HG02588 (cell line): ENCODE data around the gene SLC6A1.

Source experiments
- ATAC-seq: cut with Tn5 transposase; IDR thresholded peaks from one replicate; pipeline ENCODE4 v1.9.1; 2021; ENCODE audit warnings: mild to moderate bottlenecking, moderate library complexity; ENCODE audit not compliant: unreplicated experiment

Gene SLC6A1

DNA sequence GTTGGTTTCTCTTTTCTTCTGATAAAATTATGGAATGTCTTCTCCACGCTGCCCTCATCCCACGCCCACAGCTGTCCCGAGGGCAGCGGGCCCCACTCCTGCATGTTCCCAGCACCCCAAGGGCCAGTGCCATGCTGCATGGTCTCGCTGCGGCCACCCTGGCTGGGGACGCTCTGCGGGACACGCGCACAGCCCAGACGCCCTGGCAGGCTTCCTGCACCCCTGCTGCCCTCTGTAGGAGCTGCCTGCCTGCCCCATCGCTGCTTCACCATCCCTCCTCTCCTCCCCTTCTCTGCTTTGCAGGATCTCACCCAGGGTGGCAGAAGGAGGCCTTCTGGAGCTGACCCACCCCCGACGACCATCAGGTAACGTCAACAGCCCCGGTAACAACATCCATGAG is 22.8 kb downstream of the SLC6A1 start:
- ATAC-seq = no peak

DNA sequence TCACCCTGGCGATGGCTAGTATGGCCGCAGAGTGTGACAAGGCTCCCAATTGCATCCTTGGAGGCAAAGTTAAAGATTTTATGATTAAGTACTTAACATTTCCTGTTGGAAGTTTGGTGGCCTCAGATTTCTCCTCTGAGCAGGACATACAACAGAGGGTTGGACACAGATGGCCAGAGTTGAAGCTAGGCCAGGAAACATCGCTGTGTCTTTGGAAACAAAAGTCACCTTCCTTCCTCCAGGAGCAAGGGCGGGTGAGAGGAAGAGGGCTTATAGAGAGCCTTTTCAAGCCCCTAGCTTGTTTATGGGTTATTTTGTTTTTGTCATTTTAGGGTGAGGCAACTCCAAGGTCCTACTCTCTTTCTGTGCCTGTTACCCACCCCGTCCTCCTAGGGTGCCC is 24.2 kb downstream of the SLC6A1 start:
- ATAC-seq = no peak

DNA sequence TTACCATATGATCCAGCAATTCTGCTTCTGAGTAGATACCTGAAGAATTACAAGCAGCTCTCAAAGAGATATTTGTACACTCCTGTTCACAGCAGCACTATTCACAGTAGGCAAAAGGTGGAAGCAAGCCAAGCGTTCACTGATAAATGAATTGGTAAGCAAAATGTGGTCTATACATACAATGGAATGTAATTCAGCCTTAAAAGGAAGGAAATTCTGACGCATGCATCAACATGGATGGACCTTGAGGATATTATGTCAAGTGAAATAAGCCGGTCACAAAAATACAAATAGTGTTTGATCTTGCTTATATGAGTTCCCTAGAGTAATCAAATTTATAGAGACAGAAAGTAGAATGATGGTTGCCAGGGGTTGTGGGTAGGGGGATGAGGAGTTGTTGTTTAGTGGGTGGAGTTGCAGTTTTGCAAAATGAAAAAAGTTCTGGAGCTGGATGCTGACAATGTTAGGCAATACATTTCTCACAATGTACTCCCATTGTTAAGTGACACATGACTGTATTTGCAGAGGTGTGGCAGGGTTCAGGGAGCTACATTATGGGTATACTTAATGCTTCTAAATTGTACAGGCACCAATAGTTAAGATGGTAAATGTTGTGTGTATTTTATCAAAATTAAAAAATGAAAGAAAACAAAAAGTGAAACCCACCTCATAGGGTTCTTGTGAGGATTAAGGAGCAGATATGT is 26.7 kb downstream of the SLC6A1 start:
- ATAC-seq = no peak

- no peak for ATAC-seq
Observed at GRCh38 chr3:11020764-11021163, 28.2 kb downstream of the SLC6A1 start.

- ATAC-seq = no peak
Observed at GRCh38 chr3:11021611-11022011, 29.1 kb downstream of the SLC6A1 start.

DNA sequence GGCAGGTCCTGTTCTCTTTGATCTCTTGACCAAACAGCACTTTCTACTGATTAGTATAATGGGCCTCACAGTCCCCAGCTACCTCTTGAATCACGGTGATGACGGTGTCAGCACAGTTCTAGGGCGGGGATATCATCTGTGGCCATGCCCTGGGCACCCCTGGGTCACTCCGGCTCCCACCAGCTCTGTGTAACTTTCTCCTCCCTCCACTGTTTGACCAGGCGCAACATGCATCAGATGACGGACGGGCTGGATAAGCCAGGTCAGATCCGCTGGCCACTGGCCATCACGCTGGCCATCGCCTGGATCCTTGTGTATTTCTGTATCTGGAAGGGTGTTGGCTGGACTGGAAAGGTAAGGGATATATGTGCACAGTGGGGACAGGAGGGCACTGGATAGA is 29.6 kb downstream of the SLC6A1 start:
- no peak for ATAC-seq

GRCh38 chr3:11024181-11024580 is 31.6 kb downstream of the SLC6A1 start:
- ATAC-seq = no peak

- ATAC-seq = no peak
Observed at GRCh38 chr3:11029948-11030347, 37.4 kb downstream of the SLC6A1 start.

GRCh38 chr3:11033871-11034270 is 41.3 kb downstream of the SLC6A1 start:
- ATAC-seq = no peak

DNA sequence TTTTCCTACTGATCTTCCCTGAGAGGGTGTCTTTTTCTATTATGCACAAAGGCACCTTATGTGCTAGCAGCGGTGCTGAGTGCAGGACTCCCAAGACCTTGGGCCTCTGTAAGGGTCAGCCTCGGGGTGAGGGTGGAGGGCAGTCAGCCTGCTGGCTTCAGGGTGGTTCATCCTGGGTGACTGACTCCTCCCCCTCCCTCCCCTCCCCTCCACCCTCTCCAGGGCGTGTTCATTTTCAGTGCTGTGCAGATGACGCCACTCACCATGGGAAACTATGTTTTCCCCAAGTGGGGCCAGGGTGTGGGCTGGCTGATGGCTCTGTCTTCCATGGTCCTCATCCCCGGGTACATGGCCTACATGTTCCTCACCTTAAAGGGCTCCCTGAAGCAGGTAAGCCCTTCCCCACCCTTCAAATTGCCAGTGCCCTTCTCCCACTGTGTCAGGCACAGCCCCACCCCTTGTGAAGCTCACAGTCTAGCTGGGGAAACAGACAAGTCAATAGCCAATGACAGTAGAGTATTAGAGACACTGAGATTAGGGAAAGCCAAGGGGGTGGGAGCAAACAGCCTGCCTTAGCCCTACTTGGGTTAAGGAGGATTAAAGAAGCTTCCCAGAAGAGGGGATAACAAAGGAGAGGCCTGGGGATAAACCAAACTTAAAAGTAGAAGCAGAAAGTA is 41.9 kb downstream of the SLC6A1 start:
- no peak for ATAC-seq

DNA sequence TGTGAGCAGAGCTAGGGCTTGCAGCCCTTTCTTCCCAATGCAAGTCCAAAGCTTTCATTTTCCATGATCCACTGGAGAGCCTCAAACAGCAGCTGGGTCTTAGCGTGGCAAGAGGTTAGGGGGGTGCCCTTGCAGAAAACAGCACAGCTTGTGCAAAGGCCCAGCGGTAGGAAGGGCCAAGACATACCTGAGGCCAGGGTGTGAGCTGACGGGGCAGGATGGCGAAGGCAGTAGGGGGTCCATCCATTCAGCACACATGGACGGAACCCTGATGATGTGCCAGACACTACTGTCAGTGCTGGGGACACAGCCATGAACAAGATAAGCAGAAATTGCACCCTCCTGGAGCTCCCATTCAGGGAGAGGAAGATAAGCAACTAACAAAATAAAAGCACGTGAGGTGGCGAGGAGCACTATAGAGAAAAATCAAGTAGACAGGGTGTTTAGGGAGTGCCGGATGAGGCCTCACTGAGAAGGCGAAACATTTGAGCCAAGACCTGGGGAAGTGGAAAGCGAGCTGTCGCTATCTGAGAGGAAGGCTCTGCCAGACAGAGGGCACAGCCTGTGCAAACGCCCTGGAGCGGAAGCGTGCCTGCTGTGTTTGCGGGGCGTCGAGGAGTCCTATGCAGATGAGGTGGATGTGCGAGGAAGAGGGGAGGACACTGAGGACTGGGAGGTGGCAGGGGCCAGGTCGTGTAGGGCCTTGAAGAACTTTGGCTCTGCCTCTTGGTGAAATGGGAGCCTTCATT is 43.4 kb downstream of the SLC6A1 start:
- no peak for ATAC-seq

DNA sequence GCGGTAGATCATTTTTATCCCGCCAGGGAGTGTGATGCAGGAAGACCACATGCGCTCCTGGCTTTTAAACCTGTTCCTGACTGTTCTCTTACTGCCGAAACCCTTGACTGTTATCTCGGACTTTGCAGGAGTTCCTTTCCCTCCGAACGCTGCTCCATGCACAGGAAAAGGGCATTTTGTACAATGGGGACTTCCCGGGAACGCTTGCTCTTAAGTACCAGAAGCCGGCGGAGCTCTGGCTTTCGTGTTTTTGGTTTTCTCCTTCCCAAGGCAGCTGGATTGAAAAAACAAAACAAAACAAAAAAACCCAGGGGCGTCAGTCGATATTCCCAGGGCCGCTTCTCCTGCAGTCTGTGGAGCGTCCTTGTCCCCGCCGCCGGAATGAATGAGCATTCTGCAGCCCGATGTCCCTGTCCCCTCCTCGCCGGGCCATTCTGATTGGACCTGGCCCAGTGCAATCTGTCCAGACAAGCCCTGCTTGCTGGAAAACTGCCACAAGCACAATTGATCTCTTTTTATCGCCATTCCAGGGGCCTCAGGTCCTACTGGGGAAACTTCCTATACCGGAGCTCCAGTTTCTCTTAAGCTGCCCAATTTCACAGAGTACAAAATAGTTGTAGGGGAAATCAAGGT is 44.8 kb downstream of the SLC6A1 start:
- no peak for ATAC-seq

GRCh38 chr3:11037976-11038375 is 45.4 kb downstream of the SLC6A1 start:
- no peak for ATAC-seq

DNA sequence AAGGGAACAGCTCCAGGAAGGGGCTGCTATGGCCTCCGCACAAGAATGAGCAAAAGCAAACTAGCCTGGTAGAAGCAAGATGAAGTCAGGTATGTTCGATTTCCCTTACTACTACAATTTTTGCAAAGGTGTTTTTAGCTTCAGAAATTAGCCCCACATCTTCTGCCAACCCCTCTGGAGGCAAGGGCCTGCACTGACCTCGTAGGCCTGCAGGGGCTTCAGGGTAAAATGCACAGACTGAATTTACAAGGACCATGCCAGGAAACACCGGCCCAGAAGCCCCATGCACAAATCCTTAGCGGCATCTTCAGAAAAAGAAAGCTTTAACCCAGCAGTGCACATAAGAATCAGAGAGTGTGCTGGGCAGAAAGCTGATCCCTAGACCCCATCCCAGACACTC is 53.0 kb downstream of the SLC6A1 start:
- no peak for ATAC-seq

- no peak for ATAC-seq
Observed at GRCh38 chr3:11047500-11047899, 55.0 kb downstream of the SLC6A1 start.

DNA sequence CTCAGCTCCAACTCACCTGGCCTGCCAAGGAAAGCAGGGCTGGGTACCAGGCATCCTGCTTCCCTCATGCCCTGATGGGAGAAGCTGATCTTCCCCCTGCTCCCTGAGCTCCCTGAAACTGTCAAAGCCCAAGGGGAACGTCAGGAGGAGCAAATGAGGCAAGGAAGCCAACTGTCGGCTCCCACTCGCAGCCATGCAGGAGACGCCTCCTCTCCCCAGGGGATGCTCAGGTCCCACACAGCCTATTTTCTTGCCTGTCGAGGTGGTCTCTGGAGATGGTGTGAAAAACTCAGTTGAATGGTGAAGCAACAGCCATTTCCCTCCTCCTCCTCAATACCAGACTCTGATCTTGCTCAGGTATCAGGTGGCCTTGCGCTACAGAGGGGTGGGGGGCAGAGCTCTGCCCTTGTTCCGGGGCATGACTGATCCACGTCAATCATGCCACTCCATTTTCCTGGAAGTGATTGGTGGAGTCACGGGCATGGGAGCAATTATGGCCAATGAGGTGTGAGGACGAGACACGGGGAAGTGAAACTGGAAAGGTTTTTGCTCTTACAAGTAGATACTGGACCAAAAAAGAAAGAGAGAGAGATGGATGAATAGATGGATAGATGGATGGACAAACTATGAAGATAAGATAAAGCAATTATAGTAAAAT is 58.2 kb downstream of the SLC6A1 start:
- no peak for ATAC-seq

DNA sequence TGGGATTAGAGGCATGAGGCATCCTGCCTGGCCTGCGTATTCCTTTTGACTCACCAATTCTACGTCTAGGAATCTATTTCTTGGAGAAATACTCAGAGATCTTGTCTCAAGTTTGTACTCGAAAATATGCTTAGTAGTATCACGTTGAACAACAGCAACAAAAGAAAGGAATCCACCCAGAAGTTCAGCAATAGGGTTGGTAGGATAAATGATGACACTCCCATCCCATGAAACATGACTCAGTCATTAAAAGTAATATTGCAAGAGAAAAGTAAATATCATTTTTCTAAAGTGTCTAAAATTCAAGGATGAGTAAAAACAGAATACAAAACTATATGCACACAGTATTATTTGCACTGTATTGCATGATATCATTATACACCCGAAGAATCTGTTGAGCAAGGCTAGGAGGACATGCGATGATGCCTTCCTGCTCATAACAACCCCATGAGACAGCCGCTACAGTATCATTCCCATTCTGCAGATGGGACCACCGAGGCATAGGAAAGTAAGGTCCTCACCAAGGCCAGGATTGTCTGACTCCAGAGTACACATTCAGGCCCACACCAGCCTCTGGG is 61.5 kb downstream of the SLC6A1 start:
- no peak for ATAC-seq

GRCh38 chr3:11054739-11055438 is 62.3 kb downstream of the SLC6A1 start:
- ATAC-seq = no peak

DNA sequence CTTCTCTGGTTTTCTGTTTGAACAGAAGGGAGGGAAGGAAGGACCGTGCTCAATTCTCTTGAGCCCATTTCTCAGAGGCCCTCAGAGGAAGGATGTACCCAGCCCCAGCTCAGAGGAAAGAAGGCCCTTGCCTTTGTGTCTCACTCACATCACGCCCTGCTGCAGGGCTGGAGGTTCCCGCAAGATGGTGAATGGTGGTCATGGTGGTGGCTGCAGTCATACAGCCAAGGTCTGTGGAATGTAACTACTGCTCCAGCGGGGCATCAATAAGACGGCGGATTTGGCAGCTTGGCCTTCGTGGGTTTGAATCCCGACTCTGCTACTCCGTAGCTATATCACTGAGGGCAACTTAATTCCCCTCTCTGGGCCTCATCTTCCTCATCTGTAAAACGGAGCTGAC is 62.9 kb downstream of the SLC6A1 start:
- no peak for ATAC-seq

GRCh38 chr3:11056531-11057050 is 64.0 kb downstream of the SLC6A1 start:
- no peak for ATAC-seq
